K562 (cell line): ENCODE measurements around the gene PRKCE. TPM values are rescaled to one million over a fixed set of nuclear protein-coding genes. Genes with fewer than 3 reads are reported as not detected.

Experiments
- ATAC-seq: fragments of 200-7000 bp; cut with Tn5 transposase; 3 replicates; pipeline ENCODE4 v1.9.1; 2020; ENCODE audit warnings: moderate library complexity
- BruUV-seq: library from RNA; stranded (reverse); fragments of 400-500 nt; replicated peaks from 2 replicates; lab custom pipeline; 2021; lab: Mats Ljungman, UMichigan
- CTCF ChIA-PET: fragments of 300-600 bp; formaldehyde crosslinking; extraction: SDS; loops from one replicate; lab custom pipeline; 2021; ENCODE audit warnings: low intra/inter-chr PET ratio; lab: Yijun Ruan, JAX
- POLR2A ChIA-PET: fragments of 300-600, 350-650 bp; sonication (Branson Sonifier 250); formaldehyde crosslinking; extraction: SDS; loops from one replicate; lab custom pipeline; 2021; ENCODE audit warnings: antibody characterized with exemption, inconsistent platforms; lab: Yijun Ruan, JAX
- DNase-seq, 4 experiments: peaks; one replicate each; pipeline versions ENCODE4 v3.0.0 to v3.0.0-alpha.2; 2011 to 2018; ENCODE audit warnings: low spot score in 3 of 4, mixed read lengths in 3 of 4; ENCODE audit errors: extremely low read depth in 1 of 4
- FAIRE-seq: peaks from 2 replicates; lab custom pipeline; 2011; peaks lifted over from hg19 to GRCh38; lab: Jason Lieb, UNC
- H2AFZ ChIP-seq: 2 replicates; pipeline ENCODE4 v1.6.0; 2011; ENCODE audit warnings: low read depth, low read length, control low read depth, inconsistent platforms
- H3K27ac ChIP-seq: fragments of 200-600 bp; 3 replicates; pipeline ENCODE4 v1.8.0; 2011; ENCODE audit warnings: low read depth, mild to moderate bottlenecking, control low read depth, inconsistent platforms, low read length, moderate library complexity, mixed read lengths; ENCODE audit errors: extremely low read depth
- H3K27me3 ChIP-seq, 2 experiments: fragments of 300-600 bp in 1 of 2; 2 replicates in 1 of 2; 3 replicates in 1 of 2; pipeline versions ENCODE4 v1.6.0 to v1.8.0; 2011; ENCODE audit warnings: inconsistent platforms in 2 of 2, low read length in 2 of 2, mild to moderate bottlenecking in 1 of 2, mixed read lengths in 1 of 2, moderate library complexity in 1 of 2; ENCODE audit not compliant: control insufficient read depth in 2 of 2, insufficient read depth in 2 of 2
- H3K36me3 ChIP-seq: fragments of 300-600 bp; 3 replicates; pipeline ENCODE4 v1.8.0; 2011; ENCODE audit warnings: mild to moderate bottlenecking, low read length, inconsistent platforms; ENCODE audit not compliant: control insufficient read depth, insufficient read depth
- H3K4me1 ChIP-seq, 2 experiments: fragments of 200-600 bp in 1 of 2; replicated peaks in 1 of 2; 2 replicates in 1 of 2; 3 replicates in 1 of 2; pipeline versions ENCODE4 v1.5.1 to v1.8.0; 2011; ENCODE audit warnings: inconsistent platforms in 2 of 2, low read length in 2 of 2, mild to moderate bottlenecking in 1 of 2, mixed read lengths in 1 of 2, moderate library complexity in 1 of 2; ENCODE audit not compliant: control insufficient read depth in 2 of 2, insufficient read depth in 2 of 2
- H3K4me2 ChIP-seq: 2 replicates; pipeline ENCODE4 v1.6.1; 2011; ENCODE audit warnings: low read length, control low read depth, inconsistent platforms, mixed read lengths; ENCODE audit not compliant: insufficient read depth
- H3K4me3 ChIP-seq: fragments of 200-600 bp; sonication (generic), shearing (Covaris generic); 2 replicates; pipeline ENCODE4 v1.5.1; 2016; ENCODE audit warnings: control low read depth, inconsistent platforms
- H3K79me2 ChIP-seq: fragments of 200-600 bp; 3 replicates; pipeline ENCODE4 v1.8.0; 2011; ENCODE audit warnings: low read length, inconsistent platforms; ENCODE audit not compliant: control insufficient read depth, insufficient read depth
- H3K9ac ChIP-seq, 2 experiments: 2 replicates each; pipeline versions ENCODE4 v1.6.0 to v1.6.1; 2011; ENCODE audit warnings: low read depth in 2 of 2, low read length in 2 of 2, control low read depth in 1 of 2, inconsistent platforms in 1 of 2, mild to moderate bottlenecking in 1 of 2, mixed read lengths in 1 of 2; ENCODE audit not compliant: insufficient read depth in 1 of 2
- H3K9me1 ChIP-seq: one replicate; pipeline ENCODE4 v1.6.0; 2011; ENCODE audit warnings: inconsistent platforms, mild to moderate bottlenecking, low read length, moderate library complexity; ENCODE audit not compliant: control insufficient read depth, insufficient read depth
- H3K9me3 ChIP-seq: replicated peaks from 2 replicates; pipeline ENCODE4 v1.5.1; 2011; ENCODE audit warnings: low read depth, low read length, inconsistent platforms; ENCODE audit not compliant: control insufficient read depth, insufficient read depth
- H4K20me1 ChIP-seq: replicated peaks from 2 replicates; pipeline ENCODE4 v1.6.1; 2011; ENCODE audit warnings: low read length, inconsistent platforms, mixed read lengths; ENCODE audit not compliant: control insufficient read depth, insufficient read depth
- CBX3 ChIP-seq, 2 experiments: IDR thresholded peaks; 1 replicate in 1 of 2; 2 replicates in 1 of 2; pipeline ENCODE4 v1.6.1; 2012; ENCODE audit warnings: inconsistent platforms in 2 of 2, low read length in 2 of 2, borderline replicate concordance in 1 of 2, control low read depth in 1 of 2
- FOXA3 ChIP-seq, 2 experiments: fragments of 450-650 bp in 1 of 2; sonication (generic) in 1 of 2; formaldehyde crosslinking; IDR thresholded peaks in 1 of 2; conservative IDR thresholded peaks in 1 of 2; 2 replicates each; pipeline versions ENCODE4 v1.4.0 to v1.8.0; 2020 to 2022; ENCODE audit warnings: mild to moderate bottlenecking in 2 of 2, missing genetic modification reagents in 1 of 2
- FOXK2 ChIP-seq, 2 experiments: fragments of 450-650 bp; IDR thresholded peaks in 1 of 2; conservative IDR thresholded peaks in 1 of 2; 2 replicates each; pipeline ENCODE4 v1.6.1; 2016; ENCODE audit warnings: low read depth in 2 of 2, mild to moderate bottlenecking in 1 of 2
- GABPB2 ChIP-seq: fragments of 250-450 bp; sonication (Bioruptor Pico); conservative IDR thresholded peaks from 2 replicates; pipeline ENCODE4 v1.5.1; 2021; ENCODE audit warnings: mild to moderate bottlenecking
- HBP1 ChIP-seq: fragments of 450-650 bp; formaldehyde crosslinking; IDR thresholded peaks from 2 replicates; pipeline ENCODE4 v1.4.0; 2022; ENCODE audit warnings: missing genetic modification characterization
- HNRNPLL ChIP-seq: fragments of 200-400 bp; formaldehyde crosslinking; IDR thresholded peaks from 2 replicates; pipeline ENCODE4 v1.6.1; 2017; ENCODE audit warnings: low read length, low read depth, mild to moderate bottlenecking; ENCODE audit not compliant: poor library complexity, severe bottlenecking
- IRF9 ChIP-seq: fragments of 450-650 bp; IDR thresholded peaks from 2 replicates; pipeline ENCODE4 v1.6.1; 2016; ENCODE audit warnings: missing biosample characterization, missing genetic modification characterization
- MCM3 ChIP-seq: fragments of 450-650 bp; IDR thresholded peaks from 2 replicates; pipeline ENCODE4 v1.6.1; 2016
- NCOA6 ChIP-seq: fragments of 450-650 bp; IDR thresholded peaks from 2 replicates; pipeline ENCODE4 v1.6.1; 2017; ENCODE audit warnings: mild to moderate bottlenecking
- POLR2AphosphoS2 ChIP-seq: IDR thresholded peaks from 2 replicates; pipeline ENCODE4 v1.6.1; 2012; ENCODE audit warnings: low read length, improper control_type of control experiment
- THRAP3 ChIP-seq: fragments of 450-650 bp; IDR thresholded peaks from 2 replicates; pipeline ENCODE4 v1.6.1; 2016; ENCODE audit warnings: mild to moderate bottlenecking, inconsistent platforms, borderline replicate concordance
- TOE1 ChIP-seq, 2 experiments: fragments of 450-650 bp in 1 of 2; sonication (generic) in 1 of 2; formaldehyde crosslinking in 1 of 2; IDR thresholded peaks; 2 replicates each; pipeline versions ENCODE4 v1.7.1 to v1.8.0; 2016 to 2022; ENCODE audit warnings: borderline replicate concordance in 2 of 2, mild to moderate bottlenecking in 2 of 2, antibody characterized with exemption in 1 of 2, inconsistent platforms in 1 of 2, low read depth in 1 of 2, missing genetic modification reagents in 1 of 2, moderate library complexity in 1 of 2
- ZNF512 ChIP-seq: IDR thresholded peaks from 2 replicates; pipeline ENCODE4 v1.6.1; 2016; ENCODE audit warnings: missing genetic modification characterization, missing compliant biosample characterization
- ZNF830 ChIP-seq: fragments of 250-450 bp; sonication (Bioruptor Pico); IDR thresholded peaks from 2 replicates; pipeline ENCODE4 v1.5.0; 2021; ENCODE audit warnings: mild to moderate bottlenecking
- WGBS: fragments of 100-300 bp; shearing (Covaris generic); methylation state at CpG from one replicate; pipeline ENCODE4 v1.1.6; 2016; ENCODE audit warnings: low coverage, mixed read lengths; ENCODE audit not compliant: insufficient coverage; ENCODE audit errors: missing lambda C conversion rate; 5-methylcytosine and 5-hydroxymethylcytosine counted together
- in situ Hi-C: fragments of 300-500 bp; cut with MboI; formaldehyde crosslinking; loops from 4 replicates; pipeline ENCODE4 v1.15.0; 2018; ENCODE audit warnings: inconsistent platforms, mixed read lengths
- intact Hi-C: fragments of 100-400 bp; cut with micrococcal nuclease; formaldehyde crosslinking; loops from 2 replicates; pipeline ENCODE4 v1.14.2; 2022
- polyA plus RNA-seq, 8 experiments: library from polyadenylated mRNA; depleted of rRNA in 4 of 8; stranded (reverse) in 5 of 8; unstranded in 3 of 8; fragments of >200 nt; fragmentation: Nextera tagmentation in 2 of 8; fragmentation: Illumina TruSeq in 1 of 8; extraction: Ambion mirVana in 2 of 8; extraction: Trizol in 1 of 8; gene quantifications; 2 replicates each; pipeline versions ENCODE4 v1.2.1 to v1.2.3, GENCODE V29; 2011 to 2014; ENCODE audit warnings: inconsistent platforms in 1 of 8, missing spikeins in 1 of 8
- total RNA-seq, 7 experiments: library from RNA; depleted of rRNA in 6 of 7; stranded (reverse); fragments of >200 nt in 6 of 7; fragmentation: Illumina TruSeq in 2 of 7; extraction: Trizol in 2 of 7; gene quantifications; 2 replicates each; pipeline versions ENCODE4 v1.2.1 to v1.2.3, GENCODE V29; 2011 to 2021; ENCODE audit warnings: low replicate concordance in 1 of 7

PRKCE gene
- total and polyA plus RNA-seq, 9 of the 15 experiments (the other 6 are each of a cell fraction or from before 2014, with no cell fraction given), result 0.06 to 1.0 (median 0.22) TPM; not detected in 1

- TF ChIP-seq IRF9 (tag) (no peak), HNRNPLL (no peak)
- TF ChIP-seq, all 486 proteins: peak for 0
Measured at GRCh38 chr2:45957533-45958227, 306.2 kb downstream of the PRKCE start (continued).

GRCh38 chr2:45960057-45960863 is 308.8 kb downstream of the PRKCE start:
- H3K4me3 ChIP-seq, result no peak overlapping the region
- ChIA-PET CTCF (no interaction called here), POLR2A (no interaction called here)
- intact Hi-C loops (no loop called here), in situ Hi-C loops (no loop called here)
- no peak overlapping the region for H3K4me2 ChIP-seq
- TF ChIP-seq MCM3, result no peak
- no peak for TF ChIP-seq FOXA3 (CRISPR knock-in tag; conservative IDR thresholded peaks at IDR 0.05 in 1 of 2, IDR thresholded peaks at IDR 0.05 in 1 of 2)
- no peak for TF ChIP-seq GABPB2
- no peak for TF ChIP-seq FOXK2 (conservative IDR thresholded peaks at IDR 0.05 in 1 of 2, IDR thresholded peaks at IDR 0.05 in 1 of 2; ENCODE audit: low read depth in 2 of 2)
- no peak for TF ChIP-seq HBP1 (CRISPR knock-in tag)
- TF ChIP-seq ZNF830, result no peak
- no peak for TF ChIP-seq NCOA6
- TF ChIP-seq THRAP3, result no peak
- TF ChIP-seq ZNF512, result no peak
- no peak for TF ChIP-seq TOE1 (IDR thresholded peaks at IDR 0.05; ENCODE audit: borderline replicate concordance)
- no peak for TF ChIP-seq TOE1 (CRISPR knock-in tag; IDR thresholded peaks at IDR 0.05; ENCODE audit: borderline replicate concordance, low read depth)
- no peak for TF ChIP-seq POLR2AphosphoS2
- no peak for TF ChIP-seq CBX3 (IDR thresholded peaks at IDR 0.05; ENCODE audit: borderline replicate concordance in 1 of 2, low read length in 2 of 2)
- peaks cover 20 to 25% of the 10 kb centered on the region in 2 experiments; a peak in 4 of 5 replicates for H3K27me3 ChIP-seq
- FAIRE-seq, result no peak
- WGBS, result 2% methylated on average over 8 of the region's 8 CpGs
- H3K9ac ChIP-seq, result no peak overlapping the region
- no peak for ATAC-seq
- H3K4me1 ChIP-seq, result no peaks in the 10 kb centered on the region
- no peak overlapping the region for H3K27ac ChIP-seq
- DNase-seq, result no peak
- H3K36me3 ChIP-seq, result no peaks in the 10 kb centered on the region
- no peaks in the 10 kb centered on the region for H3K9me3 ChIP-seq
- no peaks in the 10 kb centered on the region for H4K20me1 ChIP-seq
- no TSS peak for BruUV-seq
- H2AFZ ChIP-seq, result no peak overlapping the region
- no peaks in the 10 kb centered on the region for H3K9me1 ChIP-seq
- no peaks in the 10 kb centered on the region for H3K79me2 ChIP-seq
